ENCODE measurements around the gene CACNA1I. TPM values are rescaled to one million over a fixed set of nuclear protein-coding genes. Genes with fewer than 3 reads are reported as not detected.

The CACNA1I gene
- total RNA-seq, 1 experiment from 2014 or later, result 2.1 TPM

DNA sequence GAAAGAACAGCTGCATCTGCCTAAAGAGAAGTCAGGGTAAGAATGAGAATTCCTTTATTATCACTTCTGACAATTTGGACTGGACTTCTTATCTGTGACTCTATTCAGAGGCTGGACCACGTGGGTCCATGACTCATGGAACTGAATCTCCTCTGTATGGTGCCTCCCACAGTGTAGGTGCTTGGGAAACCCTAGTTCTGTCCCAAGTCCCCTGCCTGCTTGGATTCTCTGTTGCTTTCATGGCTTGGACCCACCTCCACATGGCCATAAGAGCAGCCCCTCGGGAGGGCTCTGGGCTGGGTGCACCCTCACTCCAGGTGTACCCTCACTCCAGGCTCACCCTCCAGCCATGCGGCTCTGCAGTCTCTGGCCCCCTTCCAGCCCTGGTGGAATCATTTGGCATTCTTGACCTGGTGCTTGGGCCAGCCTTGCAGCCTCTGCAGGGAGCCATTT is 153.4 kb downstream of the CACNA1I start:
- no peaks in the 10 kb centered on the region for H3K27me3 Mint-ChIP-seq (ENCODE audit: low read depth)
- ChIA-PET POLR2A (no interaction called here), CTCF (no interaction called here)
- H3K4me1 Mint-ChIP-seq, result peaks cover 15% of the 10 kb centered on the region
- H3K9me3 Mint-ChIP-seq, result no peaks in the 10 kb centered on the region
- H3K36me3 Mint-ChIP-seq, result no peaks in the 10 kb centered on the region
- TF ChIP-seq SOX15 (CRISPR knock-in tag; IDR thresholded peaks at IDR 0.05) (no peak), GTF2I (CRISPR knock-in tag; conservative IDR thresholded peaks at IDR 0.05) (no peak), ZNF138 (CRISPR knock-in tag; conservative IDR thresholded peaks at IDR 0.05) (no peak), HMGA2 (CRISPR knock-in tag; IDR thresholded peaks at IDR 0.05) (no peak), MXD4 (CRISPR knock-in tag; IDR thresholded peaks at IDR 0.05; ENCODE audit: borderline replicate concordance) (no peak), NFATC4 (CRISPR knock-in tag; IDR thresholded peaks at IDR 0.05) (no peak), FOXP1 (CRISPR knock-in tag; IDR thresholded peaks at IDR 0.05; ENCODE audit: borderline replicate concordance) (no peak), MAX (CRISPR knock-in tag; IDR thresholded peaks at IDR 0.05) (no peak), HMGXB4 (CRISPR knock-in tag; IDR thresholded peaks at IDR 0.05) (no peak), NFE2L1 (CRISPR knock-in tag; IDR thresholded peaks at IDR 0.05) (no peak), GRHL2 (CRISPR knock-in tag; IDR thresholded peaks at IDR 0.05; ENCODE audit: insufficient replicate concordance, severe bottlenecking) (no peak), ZNF121 (CRISPR knock-in tag; IDR thresholded peaks at IDR 0.05) (no peak), AR (CRISPR knock-in tag; IDR thresholded peaks at IDR 0.05) (no peak)
- TF ChIP-seq, protein P1, sequence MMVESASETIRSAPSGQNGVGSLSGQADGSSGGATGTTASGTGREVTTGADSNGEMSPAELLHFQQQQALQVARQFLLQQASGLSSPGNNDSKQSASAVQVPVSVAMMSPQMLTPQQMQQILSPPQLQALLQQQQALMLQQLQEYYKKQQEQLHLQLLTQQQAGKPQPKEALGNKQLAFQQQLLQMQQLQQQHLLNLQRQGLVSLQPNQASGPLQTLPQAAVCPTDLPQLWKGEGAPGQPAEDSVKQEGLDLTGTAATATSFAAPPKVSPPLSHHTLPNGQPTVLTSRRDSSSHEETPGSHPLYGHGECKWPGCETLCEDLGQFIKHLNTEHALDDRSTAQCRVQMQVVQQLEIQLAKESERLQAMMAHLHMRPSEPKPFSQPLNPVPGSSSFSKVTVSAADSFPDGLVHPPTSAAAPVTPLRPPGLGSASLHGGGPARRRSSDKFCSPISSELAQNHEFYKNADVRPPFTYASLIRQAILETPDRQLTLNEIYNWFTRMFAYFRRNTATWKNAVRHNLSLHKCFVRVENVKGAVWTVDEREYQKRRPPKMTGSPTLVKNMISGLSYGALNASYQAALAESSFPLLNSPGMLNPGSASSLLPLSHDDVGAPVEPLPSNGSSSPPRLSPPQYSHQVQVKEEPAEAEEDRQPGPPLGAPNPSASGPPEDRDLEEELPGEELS (CRISPR knock-in tag; IDR thresholded peaks at IDR 0.05), result no peak
- TF ChIP-seq, protein P2, sequence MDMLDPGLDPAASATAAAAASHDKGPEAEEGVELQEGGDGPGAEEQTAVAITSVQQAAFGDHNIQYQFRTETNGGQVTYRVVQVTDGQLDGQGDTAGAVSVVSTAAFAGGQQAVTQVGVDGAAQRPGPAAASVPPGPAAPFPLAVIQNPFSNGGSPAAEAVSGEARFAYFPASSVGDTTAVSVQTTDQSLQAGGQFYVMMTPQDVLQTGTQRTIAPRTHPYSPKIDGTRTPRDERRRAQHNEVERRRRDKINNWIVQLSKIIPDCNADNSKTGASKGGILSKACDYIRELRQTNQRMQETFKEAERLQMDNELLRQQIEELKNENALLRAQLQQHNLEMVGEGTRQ (CRISPR knock-in tag; IDR thresholded peaks at IDR 0.05), result no peak
- DNase-seq (ENCODE audit: low spot score) (no peak), ATAC-seq (no peak)
- no peak overlapping the region for H3K27ac Mint-ChIP-seq
- no peak overlapping the region for H3K4me3 Mint-ChIP-seq

DNA sequence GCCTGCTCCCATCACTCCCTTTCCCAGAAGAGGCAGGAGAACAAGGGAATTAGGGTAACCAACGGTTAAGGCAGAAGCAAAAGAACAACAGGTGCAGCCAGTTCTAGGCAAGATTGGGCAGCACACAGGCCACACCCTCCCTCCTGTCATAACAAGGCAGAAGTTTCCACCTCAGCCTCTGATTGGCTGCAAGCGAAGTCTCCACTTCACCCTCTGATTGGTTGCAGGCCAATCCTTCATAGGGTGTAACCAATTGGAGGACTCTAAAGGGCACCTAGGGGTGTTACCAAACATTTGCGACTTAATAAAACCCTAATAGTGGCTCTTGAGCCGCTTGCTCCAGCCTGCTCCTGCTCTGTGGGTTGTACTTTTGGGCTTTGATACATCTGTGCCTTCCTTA is 153.8 kb downstream of the CACNA1I start:
- Mint-ChIP-seq H3K27me3 (ENCODE audit: low read depth) (no peaks in the 10 kb centered on the region), H3K36me3 (no peaks in the 10 kb centered on the region), H3K4me3 (no peak overlapping the region), H3K4me1 (peaks cover 18% of the 10 kb centered on the region), H3K9me3 (no peaks in the 10 kb centered on the region), H3K27ac (no peak overlapping the region)
- ATAC-seq, result peak; percentile 70
- POLR2A ChIA-PET, result no interaction called here
- DNase-seq (ENCODE audit: low spot score), result no peak
- CTCF ChIA-PET, result no interaction called here
- no peak for TF ChIP-seq SOX15 (CRISPR knock-in tag; IDR thresholded peaks at IDR 0.05)
- peak; percentile 80 for TF ChIP-seq NFYB (CRISPR knock-in tag; conservative IDR thresholded peaks at IDR 0.05; ENCODE audit: low read depth)

GRCh38 chr22:39724857-39725256 is 154.3 kb downstream of the CACNA1I start:
- ChIA-PET CTCF (interaction anchor here (0.9 kb wide), 1 partner anchor 361 kb away, joined by 3 read pairs; no protein-coding TSS in a partner anchor), POLR2A (no interaction called here)
- no peaks in the 10 kb centered on the region for H3K27me3 Mint-ChIP-seq (ENCODE audit: low read depth)
- H3K4me1 Mint-ChIP-seq, result peaks cover 17% of the 10 kb centered on the region
- DNase-seq (ENCODE audit: low spot score), result no peak
- no peak overlapping the region for H3K4me3 Mint-ChIP-seq
- no peaks in the 10 kb centered on the region for H3K9me3 Mint-ChIP-seq
- H3K36me3 Mint-ChIP-seq, result no peaks in the 10 kb centered on the region
- ATAC-seq, result no peak
- no peak overlapping the region for H3K27ac Mint-ChIP-seq
- TF ChIP-seq GABPB1 (CRISPR knock-in tag; IDR thresholded peaks at IDR 0.05) (no peak), ZNF263 (CRISPR knock-in tag; IDR thresholded peaks at IDR 0.05; ENCODE audit: low read depth) (no peak), E2F1 (CRISPR knock-in tag; IDR thresholded peaks at IDR 0.05) (no peak), JUN (CRISPR knock-in tag; IDR thresholded peaks at IDR 0.05) (no peak), MAX (CRISPR knock-in tag; IDR thresholded peaks at IDR 0.05) (no peak), CDX4 (CRISPR knock-in tag; IDR thresholded peaks at IDR 0.05; ENCODE audit: borderline replicate concordance) (no peak), GRHL2 (CRISPR knock-in tag; IDR thresholded peaks at IDR 0.05; ENCODE audit: insufficient replicate concordance, severe bottlenecking) (no peak), ZBTB21 (CRISPR knock-in tag; IDR thresholded peaks at IDR 0.05; ENCODE audit: borderline replicate concordance) (no peak)
